Uterus (tissue), 2 donors: ENCODE measurements around the gene MKLN1.

Source experiments
- POLR2A ChIP-seq, 2 donors: fragments of 450-650 bp; IDR thresholded peaks; one replicate each; pipeline ENCODE4 v1.6.1; 2016; ENCODE audit warnings: antibody characterized with exemption in 2 of 2, mild to moderate bottlenecking in 1 of 2, moderate library complexity in 1 of 2
- TF ChIP-seq, protein P1 (sequence below), 4 experiments: fragments of 200-600 bp in 2 of 4; fragments of 450-650 bp in 2 of 4; sonication (generic) in 2 of 4; IDR thresholded peaks; one replicate each; pipeline ENCODE4 v1.5.1; 2016 to 2019; ENCODE audit warnings: antibody characterized with exemption in 4 of 4, mild to moderate bottlenecking in 2 of 4, moderate library complexity in 1 of 4

DNA sequence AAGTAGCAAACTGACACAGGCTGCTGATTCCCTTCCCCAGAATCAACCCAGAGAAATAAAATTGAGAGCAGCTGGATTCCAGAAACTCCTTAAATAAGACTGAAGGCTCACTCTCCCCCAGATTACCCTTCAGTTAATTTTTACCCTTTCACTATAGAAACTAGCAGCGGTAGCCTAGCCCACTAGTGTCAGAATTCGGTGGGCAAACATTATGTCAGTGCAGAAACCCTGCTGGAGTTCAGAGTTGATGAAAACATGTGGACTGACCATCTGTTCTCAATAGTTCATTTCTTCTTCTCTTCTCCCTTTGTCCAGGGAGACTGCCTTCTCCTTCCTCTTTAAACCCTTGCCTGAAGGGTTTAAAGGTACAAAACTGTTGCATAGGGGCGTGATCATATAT, 128.7 kb downstream of the MKLN1 start:
- TF ChIP-seq, protein P1, sequence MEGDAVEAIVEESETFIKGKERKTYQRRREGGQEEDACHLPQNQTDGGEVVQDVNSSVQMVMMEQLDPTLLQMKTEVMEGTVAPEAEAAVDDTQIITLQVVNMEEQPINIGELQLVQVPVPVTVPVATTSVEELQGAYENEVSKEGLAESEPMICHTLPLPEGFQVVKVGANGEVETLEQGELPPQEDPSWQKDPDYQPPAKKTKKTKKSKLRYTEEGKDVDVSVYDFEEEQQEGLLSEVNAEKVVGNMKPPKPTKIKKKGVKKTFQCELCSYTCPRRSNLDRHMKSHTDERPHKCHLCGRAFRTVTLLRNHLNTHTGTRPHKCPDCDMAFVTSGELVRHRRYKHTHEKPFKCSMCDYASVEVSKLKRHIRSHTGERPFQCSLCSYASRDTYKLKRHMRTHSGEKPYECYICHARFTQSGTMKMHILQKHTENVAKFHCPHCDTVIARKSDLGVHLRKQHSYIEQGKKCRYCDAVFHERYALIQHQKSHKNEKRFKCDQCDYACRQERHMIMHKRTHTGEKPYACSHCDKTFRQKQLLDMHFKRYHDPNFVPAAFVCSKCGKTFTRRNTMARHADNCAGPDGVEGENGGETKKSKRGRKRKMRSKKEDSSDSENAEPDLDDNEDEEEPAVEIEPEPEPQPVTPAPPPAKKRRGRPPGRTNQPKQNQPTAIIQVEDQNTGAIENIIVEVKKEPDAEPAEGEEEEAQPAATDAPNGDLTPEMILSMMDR (IDR thresholded peaks at IDR 0.05) = no peak
- TF ChIP-seq POLR2A (IDR thresholded peaks at IDR 0.05) = no peak
